ENCODE results near the gene CAMK2A. TPM values are rescaled to one million over a fixed set of nuclear protein-coding genes. Genes with fewer than 3 reads are reported as not detected.

Gene CAMK2A
- total RNA-seq, 2 experiments from 2014 or later: not detected

DNA sequence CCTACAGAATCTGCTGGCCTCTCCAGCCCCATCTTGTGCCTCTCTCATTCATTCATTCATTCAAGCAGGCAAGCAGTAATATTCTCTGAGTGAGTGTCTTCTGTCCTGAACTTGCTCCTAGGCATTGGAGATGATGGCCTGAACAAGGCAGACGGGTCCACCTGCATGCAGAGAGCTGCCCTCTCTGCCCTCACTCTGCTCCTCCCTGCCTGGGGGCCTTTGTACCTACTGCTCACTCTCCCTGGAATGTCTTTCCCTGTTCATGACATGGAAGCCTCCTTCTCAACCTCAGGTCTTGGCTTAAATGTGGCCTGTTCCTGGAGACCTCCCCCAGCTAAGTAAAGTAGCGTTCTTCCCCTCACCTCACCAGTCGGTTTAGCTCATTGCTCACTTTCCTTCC, 116.4 kb downstream of the CAMK2A start:
- Mint-ChIP-seq H3K9me3 (no peaks in the 10 kb centered on the region), H3K27ac (no peak overlapping the region), H3K4me3 (no peak overlapping the region), H3K4me1 (ENCODE audit: low read depth) (no peaks in the 10 kb centered on the region), H3K36me3 (no peaks in the 10 kb centered on the region), H3K27me3 (peaks cover 21% of the 10 kb centered on the region)
- DNase-seq: no peak
- CTCF ChIA-PET: interaction anchor here (0.6 kb wide), 1 partner anchor 11 kb away, joined by 3 read pairs; no protein-coding TSS in a partner anchor
- POLR2A ChIA-PET: no interaction called here
- intact Hi-C loops (cut with micrococcal nuclease): no loop called here

DNA sequence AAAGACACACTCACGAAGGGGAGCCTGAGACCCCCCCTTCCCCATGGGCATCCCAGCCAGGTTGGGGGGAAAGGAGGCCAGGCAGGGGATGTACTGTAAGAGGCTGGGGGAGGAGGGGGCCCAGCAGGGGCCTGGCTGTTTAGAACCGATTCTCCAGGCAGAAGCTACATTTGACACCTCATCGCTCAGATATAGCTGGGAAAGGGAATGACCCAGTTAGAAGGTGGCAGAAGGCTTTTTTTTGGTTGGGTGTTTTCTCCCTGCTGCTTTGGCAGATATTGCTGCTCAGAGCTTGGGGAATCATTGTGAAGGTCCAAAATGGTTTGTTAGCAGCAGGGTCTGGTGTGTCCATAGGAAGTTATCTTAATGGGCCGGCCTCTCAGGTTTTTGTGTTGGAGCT, 117.0 kb downstream of the CAMK2A start:
- H3K9me3 Mint-ChIP-seq: no peaks in the 10 kb centered on the region
- H3K27ac Mint-ChIP-seq: no peak overlapping the region
- H3K27me3 Mint-ChIP-seq: peaks cover 26% of the 10 kb centered on the region

DNA sequence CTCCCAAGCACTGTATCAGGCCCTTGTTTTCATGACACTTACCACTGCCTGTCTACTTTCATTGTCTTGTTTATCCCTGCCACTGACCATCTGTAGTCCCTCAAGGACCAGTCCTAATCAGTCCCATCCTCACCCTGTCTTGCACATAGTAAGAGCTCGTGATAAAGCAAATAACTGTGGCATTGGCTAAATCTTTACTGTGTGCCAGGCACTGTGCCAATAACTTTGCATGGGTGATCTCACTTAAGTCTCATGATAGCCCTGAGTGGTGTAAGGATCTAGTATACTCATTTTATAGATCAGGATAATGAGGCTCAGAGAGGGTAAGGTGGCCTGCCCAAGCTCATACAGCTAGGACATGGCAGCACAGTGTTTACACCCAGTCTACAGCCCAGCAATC, 117.4 kb downstream of the CAMK2A start:
- no peaks in the 10 kb centered on the region for H3K36me3 Mint-ChIP-seq
- POLR2A ChIA-PET: no interaction called here
- intact Hi-C loops (cut with micrococcal nuclease): no loop called here
- peaks cover 29% of the 10 kb centered on the region for H3K27me3 Mint-ChIP-seq
- H3K4me3 Mint-ChIP-seq: no peak overlapping the region
- no peaks in the 10 kb centered on the region for H3K9me3 Mint-ChIP-seq
- no peak overlapping the region for H3K27ac Mint-ChIP-seq
- no peak for DNase-seq
- CTCF ChIA-PET: no interaction called here
- H3K4me1 Mint-ChIP-seq (ENCODE audit: low read depth): peaks cover 3% of the 10 kb centered on the region

More for the DNA sequence above, 117.0 kb downstream of the CAMK2A start:
- Mint-ChIP-seq H3K4me1 (ENCODE audit: low read depth) (peaks cover under 1% of the 10 kb centered on the region), H3K36me3 (no peaks in the 10 kb centered on the region), H3K4me3 (no peak overlapping the region)
- ChIA-PET POLR2A (no interaction called here), CTCF (interaction anchor here (0.6 kb wide), 1 partner anchor 11 kb away, joined by 3 read pairs; no protein-coding TSS in a partner anchor)
- intact Hi-C loops (cut with micrococcal nuclease): no loop called here
- DNase-seq: no peak

Other genes starting within 250 kb of the CAMK2A start
- gene CSF1R, start 203.2 kb downstream of the CAMK2A start, total RNA-seq: under 1 TPM; 0.41 to 0.78 TPM
- under 1 TPM; 0.21 to 0.34 TPM for gene PDGFRB, start 133.9 kb downstream of the CAMK2A start, total RNA-seq
- gene CDX1, start 123.0 kb downstream of the CAMK2A start, total RNA-seq: not detected
- gene SLC6A7, start 99.7 kb downstream of the CAMK2A start, total RNA-seq: not detected
- gene ARSI, start 13.1 kb upstream of the CAMK2A start, total RNA-seq: not detected
- gene TCOF1, start 67.9 kb upstream of the CAMK2A start, total RNA-seq: 10 to 100 TPM; 91.3 to 95.0 TPM
- gene CD74, start 123.1 kb upstream of the CAMK2A start, total RNA-seq: 100 to 1,000 TPM; 251 to 254 TPM
- gene RPS14, start 160.0 kb upstream of the CAMK2A start, total RNA-seq: 1,000 to 10,000 TPM; 3,748 to 3,882 TPM
- gene NDST1, start 218.4 kb upstream of the CAMK2A start, total RNA-seq: 1 to 10 TPM; 2.5 to 2.6 TPM

All from activated CD4-positive, alpha-beta memory T cell treated with anti-CD3 and anti-CD28 coated beads for 36 hours (primary cell).